Measurements from ENCODE around the gene GABRP. TPM values are rescaled to one million over a fixed set of nuclear protein-coding genes. Genes with fewer than 3 reads are reported as not detected.
"Not testable (repeated sequence)": the region's sequence is repeated elsewhere in the genome, so short reads cannot be mapped to it uniquely, and the experiment has no call there.

The GABRP gene
- total RNA-seq, 1 donor from 2014 or later: not detected

DNA sequence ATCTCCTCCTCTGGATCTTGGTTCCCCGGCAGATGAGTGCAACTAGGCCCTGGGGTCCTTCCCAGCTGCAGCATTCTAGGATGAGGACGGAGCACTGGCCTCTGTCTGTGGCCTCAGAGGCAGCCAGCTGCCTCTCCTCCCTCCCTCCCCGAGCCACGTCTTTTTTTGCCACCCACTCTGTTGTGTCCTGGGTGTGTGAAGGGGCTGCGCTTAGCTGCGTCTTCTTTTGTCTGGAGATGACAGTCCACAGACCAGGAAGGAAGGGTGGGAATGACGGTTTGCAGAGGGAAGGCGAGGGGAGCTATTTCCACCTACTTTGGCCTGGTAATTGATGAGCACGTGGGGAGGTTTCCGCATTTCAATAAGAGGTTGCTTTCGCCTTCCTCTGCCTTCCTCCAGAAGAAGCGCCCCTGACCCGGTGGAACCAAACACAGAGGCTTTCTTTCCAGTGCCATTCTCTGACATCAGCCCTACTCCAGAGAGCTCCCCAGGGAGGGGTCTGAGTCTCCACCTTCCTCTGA is 34.5 kb upstream of the GABRP start:
- no peak overlapping the region for H3K4me3 ChIP-seq (ENCODE audit: low read depth, low read length)
- DNase-seq (ENCODE audit: low read depth): no peak
- TF ChIP-seq CTCF (conservative IDR thresholded peaks at IDR 0.05; ENCODE audit: low read depth, low read length): no peak

DNA sequence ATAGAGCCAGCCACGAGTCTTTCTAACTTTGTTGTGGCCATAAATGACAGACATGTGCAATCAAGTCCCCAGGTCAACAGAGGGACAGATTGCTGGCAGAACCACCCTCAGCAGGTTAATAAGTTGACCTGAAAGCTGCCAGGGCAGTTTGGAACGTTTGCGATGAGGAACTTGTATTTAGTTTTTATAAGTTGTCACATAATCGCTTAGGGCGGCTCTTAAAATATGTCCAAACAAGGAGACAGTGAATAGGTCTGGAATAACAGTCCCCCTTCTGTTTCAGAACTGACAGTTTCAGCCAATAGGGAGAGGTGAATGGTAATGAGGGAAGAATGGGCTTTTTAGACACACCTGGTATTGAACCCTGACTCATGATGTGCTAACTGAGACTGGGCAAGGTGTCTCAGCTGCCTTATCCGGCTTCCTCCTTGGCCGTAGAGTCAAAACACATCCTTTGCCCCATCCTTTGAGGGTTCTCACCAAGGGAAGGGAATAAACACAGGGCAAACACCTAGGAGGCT is 33.6 kb upstream of the GABRP start:
- no peak overlapping the region for H3K4me3 ChIP-seq (ENCODE audit: low read depth, low read length)
- DNase-seq (ENCODE audit: low read depth): no peak
- TF ChIP-seq CTCF (conservative IDR thresholded peaks at IDR 0.05; ENCODE audit: low read depth, low read length): no peak

- no peak for DNase-seq (ENCODE audit: low read depth)
- TF ChIP-seq CTCF (conservative IDR thresholded peaks at IDR 0.05; ENCODE audit: low read depth, low read length): no peak
- H3K4me3 ChIP-seq (ENCODE audit: low read depth, low read length): no peak overlapping the region
Observed at GRCh38 chr5:170750791-170751190, 32.7 kb upstream of the GABRP start.

DNA sequence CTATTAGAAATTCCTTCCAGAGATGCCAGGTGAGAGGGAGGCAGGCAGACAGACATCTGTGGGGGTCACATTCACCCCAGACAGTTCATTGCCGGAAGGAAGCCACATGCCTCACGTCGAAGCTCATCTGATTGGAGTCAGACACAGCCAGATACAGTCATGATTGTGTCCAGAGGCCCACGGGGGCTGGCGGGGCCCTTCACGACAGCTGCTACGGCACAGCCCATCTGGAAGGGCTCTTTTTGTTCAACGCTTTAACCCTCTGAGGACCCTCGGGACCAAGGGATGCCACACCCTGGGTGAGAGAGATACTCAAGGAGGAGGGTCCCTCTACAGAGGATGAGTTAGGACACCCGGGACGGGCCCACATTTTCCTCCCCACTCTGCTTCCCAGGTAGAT is 31.9 kb upstream of the GABRP start:
- no peak for DNase-seq (ENCODE audit: low read depth)
- no peak overlapping the region for H3K4me3 ChIP-seq (ENCODE audit: low read depth, low read length)
- no peak for TF ChIP-seq CTCF (conservative IDR thresholded peaks at IDR 0.05; ENCODE audit: low read depth, low read length)

GRCh38 chr5:170752257-170753215 is 31.0 kb upstream of the GABRP start:
- TF ChIP-seq CTCF (conservative IDR thresholded peaks at IDR 0.05; ENCODE audit: low read depth, low read length): no peak
- H3K4me3 ChIP-seq (ENCODE audit: low read depth, low read length): no peak overlapping the region
- DNase-seq (ENCODE audit: low read depth): no peak

DNA sequence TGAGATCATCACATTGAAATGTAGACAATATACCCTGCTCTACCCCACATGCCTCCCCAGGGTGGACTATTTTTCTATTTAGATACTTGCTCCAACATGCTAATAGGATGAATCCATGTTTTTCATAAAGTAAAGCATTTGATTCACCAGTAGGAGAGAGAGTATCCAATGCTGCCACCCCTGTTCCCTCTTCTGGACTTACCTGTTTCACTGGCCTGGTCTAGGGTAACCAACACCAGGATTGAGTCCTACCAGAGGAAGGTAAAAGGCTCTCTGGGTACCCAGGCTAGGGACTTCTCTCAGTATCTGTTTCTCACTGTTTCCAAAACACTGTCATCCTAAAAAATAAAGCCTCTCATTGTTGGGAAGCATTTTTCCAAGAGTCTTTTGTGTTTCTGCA is 30.2 kb upstream of the GABRP start:
- TF ChIP-seq CTCF (conservative IDR thresholded peaks at IDR 0.05; ENCODE audit: low read depth, low read length): no peak
- no peak for DNase-seq (ENCODE audit: low read depth)
- H3K4me3 ChIP-seq (ENCODE audit: low read depth, low read length): no peak overlapping the region

GRCh38 chr5:170754508-170754907 is 29.0 kb upstream of the GABRP start:
- DNase-seq (ENCODE audit: low read depth); H3K4me3 ChIP-seq (ENCODE audit: low read depth, low read length): not testable (repeated sequence)

All from epithelial cell of proximal tubule (primary cell).